Panc1 (cell line): ENCODE results near the gene GPX1. TPM values are rescaled to one million over a fixed set of nuclear protein-coding genes. Genes with fewer than 3 reads are reported as not detected.

Source experiments
- ATAC-seq: fragments of 200-7000 bp; cut with Tn5 transposase; 2 replicates; pipeline ENCODE4 v1.9.1; 2020; ENCODE audit warnings: mild to moderate bottlenecking, moderate library complexity
- BruUV-seq: library from RNA; stranded (reverse); fragments of 400-500 nt; replicated peaks from 2 replicates; lab custom pipeline; 2021; lab: Mats Ljungman, UMichigan
- CTCF ChIA-PET: fragments of 300-600 bp; sonication (Branson Sonifier 250); formaldehyde crosslinking; loops from one replicate; lab custom pipeline; 2022; ENCODE audit warnings: antibody characterized with exemption; lab: Charles Lee
- POLR2A ChIA-PET: fragments of 300-600 bp; sonication (Branson Sonifier 250); formaldehyde crosslinking; loops from one replicate; lab custom pipeline; 2022; ENCODE audit warnings: antibody characterized with exemption; lab: Charles Lee
- DNase-seq: peaks from one replicate; pipeline ENCODE4 v3.0.0-alpha.2; 2010; ENCODE audit warnings: low read depth, low spot score
- H3K27ac ChIP-seq: 2 replicates; pipeline ENCODE4 v1.5.1; 2011; ENCODE audit warnings: mild to moderate bottlenecking, low read length, inconsistent platforms
- H3K27me3 ChIP-seq: fragments of 200-500 bp; sonication (Bioruptor generic); 2 replicates; pipeline ENCODE4 v1.6.0; 2014; ENCODE audit warnings: low read length, inconsistent platforms; ENCODE audit not compliant: control insufficient read depth, insufficient read depth
- H3K36me3 ChIP-seq: fragments of 200-500 bp; sonication (Bioruptor generic); 2 replicates; pipeline ENCODE4 v1.5.1; 2014; ENCODE audit warnings: inconsistent platforms, mild to moderate bottlenecking, low read length, moderate library complexity; ENCODE audit not compliant: control insufficient read depth, insufficient read depth
- H3K4me1 ChIP-seq: 2 replicates; pipeline ENCODE4 v1.5.1; 2011; ENCODE audit warnings: inconsistent platforms, mild to moderate bottlenecking, low read length, moderate library complexity; ENCODE audit not compliant: control insufficient read depth, insufficient read depth
- H3K4me3 ChIP-seq, 2 experiments: 2 replicates each; pipeline ENCODE4 v1.5.1; 2011 to 2012; ENCODE audit warnings: low read depth in 2 of 2, low read length in 2 of 2, mild to moderate bottlenecking in 2 of 2, inconsistent platforms in 1 of 2, moderate library complexity in 1 of 2
- H3K9me3 ChIP-seq: fragments of 200-500 bp; sonication (Bioruptor generic); 2 replicates; pipeline ENCODE4 v1.5.1; 2014; ENCODE audit warnings: low read depth, mild to moderate bottlenecking, inconsistent platforms, low read length, moderate library complexity; ENCODE audit not compliant: control insufficient read depth, insufficient read depth
- POLR2AphosphoS5 ChIP-seq: IDR thresholded peaks from 2 replicates; pipeline ENCODE4 v1.6.1; 2012; ENCODE audit warnings: mild to moderate bottlenecking, low read depth, low read length, moderate library complexity
- SIN3A ChIP-seq: IDR thresholded peaks from 2 replicates; pipeline ENCODE4 v1.6.1; 2012; ENCODE audit warnings: low read depth, mild to moderate bottlenecking, low read length, moderate library complexity, borderline replicate concordance; ENCODE audit not compliant: insufficient read depth
- TCF7L2 ChIP-seq: IDR thresholded peaks from 2 replicates; pipeline ENCODE4 v1.6.1; 2011; ENCODE audit warnings: mild to moderate bottlenecking, low read depth, low read length, inconsistent platforms
- in situ Hi-C: cut with HindIII; loops from 2 replicates; pipeline ENCODE4 v1.10.0; 2016; ENCODE audit warnings: low sequenced_read_pairs, low pct_unique_long_range_greater_than_20kb
- intact Hi-C: fragments of 100-400 bp; cut with micrococcal nuclease; formaldehyde crosslinking; loops from one replicate; pipeline ENCODE4 v1.10.0; 2022; ENCODE audit not compliant: unreplicated experiment
- total RNA-seq: library from RNA; stranded (reverse); gene quantifications from one replicate; pipeline ENCODE4 v1.2.1, GENCODE V29; 2021; ENCODE audit not compliant: unreplicated experiment
- TF ChIP-seq, protein P1 (sequence below): fragments of 450-650 bp; IDR thresholded peaks from 2 replicates; pipeline ENCODE4 v1.5.1; 2017; ENCODE audit warnings: mild to moderate bottlenecking
- TF ChIP-seq, protein P2 (sequence below), 2 experiments: IDR thresholded peaks; 2 replicates each; pipeline ENCODE4 v1.6.1; 2011 to 2012; ENCODE audit warnings: low read depth in 2 of 2, control low read depth in 1 of 2, low read length in 1 of 2, mild to moderate bottlenecking in 1 of 2, moderate library complexity in 1 of 2; ENCODE audit not compliant: insufficient read depth in 1 of 2

Gene GPX1
- total RNA-seq, 1 experiment from 2014 or later, result 102 TPM

DNA sequence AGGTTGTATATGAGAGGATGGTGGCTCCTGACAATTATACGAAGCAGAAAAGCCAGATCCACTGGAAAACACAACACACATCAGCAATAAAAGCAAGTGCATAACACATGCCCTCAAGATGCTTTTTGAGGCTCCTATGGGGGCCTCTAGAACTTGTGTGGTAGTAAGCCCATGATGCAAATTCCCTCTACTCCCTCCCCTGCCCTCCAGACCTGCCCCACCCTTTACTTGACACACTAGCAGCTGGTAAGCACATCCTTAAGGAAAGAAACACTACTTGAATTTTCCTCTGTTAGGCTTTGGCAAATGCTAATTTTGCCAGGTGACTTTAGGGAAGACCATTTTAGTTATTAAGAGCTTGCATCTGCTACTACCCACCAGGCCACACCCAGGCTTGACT, 47.5 kb downstream of the GPX1 start:
- DNase-seq, result no peak

More for the DNA sequence above, 47.5 kb downstream of the GPX1 start:
- no peak for ATAC-seq
- intact Hi-C loops (no loop called here), in situ Hi-C loops (no loop called here)
- POLR2A ChIA-PET, result no interaction called here
- Histone ChIP-seq H3K36me3 (no peaks in the 10 kb centered on the region; the same call in 1 of the 2 replicates), H3K27ac (no peak overlapping the region), H3K9me3 (no peaks in the 10 kb centered on the region), H3K4me3 (no peak overlapping the region), H3K27me3 (no peaks in the 10 kb centered on the region), H3K4me1 (no peaks in the 10 kb centered on the region)
- BruUV-seq, result no TSS peak
- CTCF ChIA-PET, result no interaction called here
- TF ChIP-seq SIN3A (no peak), POLR2AphosphoS5 (no peak), TCF7L2 (no peak)
- TF ChIP-seq, protein P1, sequence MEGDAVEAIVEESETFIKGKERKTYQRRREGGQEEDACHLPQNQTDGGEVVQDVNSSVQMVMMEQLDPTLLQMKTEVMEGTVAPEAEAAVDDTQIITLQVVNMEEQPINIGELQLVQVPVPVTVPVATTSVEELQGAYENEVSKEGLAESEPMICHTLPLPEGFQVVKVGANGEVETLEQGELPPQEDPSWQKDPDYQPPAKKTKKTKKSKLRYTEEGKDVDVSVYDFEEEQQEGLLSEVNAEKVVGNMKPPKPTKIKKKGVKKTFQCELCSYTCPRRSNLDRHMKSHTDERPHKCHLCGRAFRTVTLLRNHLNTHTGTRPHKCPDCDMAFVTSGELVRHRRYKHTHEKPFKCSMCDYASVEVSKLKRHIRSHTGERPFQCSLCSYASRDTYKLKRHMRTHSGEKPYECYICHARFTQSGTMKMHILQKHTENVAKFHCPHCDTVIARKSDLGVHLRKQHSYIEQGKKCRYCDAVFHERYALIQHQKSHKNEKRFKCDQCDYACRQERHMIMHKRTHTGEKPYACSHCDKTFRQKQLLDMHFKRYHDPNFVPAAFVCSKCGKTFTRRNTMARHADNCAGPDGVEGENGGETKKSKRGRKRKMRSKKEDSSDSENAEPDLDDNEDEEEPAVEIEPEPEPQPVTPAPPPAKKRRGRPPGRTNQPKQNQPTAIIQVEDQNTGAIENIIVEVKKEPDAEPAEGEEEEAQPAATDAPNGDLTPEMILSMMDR, result no peak
- TF ChIP-seq, protein P2, sequence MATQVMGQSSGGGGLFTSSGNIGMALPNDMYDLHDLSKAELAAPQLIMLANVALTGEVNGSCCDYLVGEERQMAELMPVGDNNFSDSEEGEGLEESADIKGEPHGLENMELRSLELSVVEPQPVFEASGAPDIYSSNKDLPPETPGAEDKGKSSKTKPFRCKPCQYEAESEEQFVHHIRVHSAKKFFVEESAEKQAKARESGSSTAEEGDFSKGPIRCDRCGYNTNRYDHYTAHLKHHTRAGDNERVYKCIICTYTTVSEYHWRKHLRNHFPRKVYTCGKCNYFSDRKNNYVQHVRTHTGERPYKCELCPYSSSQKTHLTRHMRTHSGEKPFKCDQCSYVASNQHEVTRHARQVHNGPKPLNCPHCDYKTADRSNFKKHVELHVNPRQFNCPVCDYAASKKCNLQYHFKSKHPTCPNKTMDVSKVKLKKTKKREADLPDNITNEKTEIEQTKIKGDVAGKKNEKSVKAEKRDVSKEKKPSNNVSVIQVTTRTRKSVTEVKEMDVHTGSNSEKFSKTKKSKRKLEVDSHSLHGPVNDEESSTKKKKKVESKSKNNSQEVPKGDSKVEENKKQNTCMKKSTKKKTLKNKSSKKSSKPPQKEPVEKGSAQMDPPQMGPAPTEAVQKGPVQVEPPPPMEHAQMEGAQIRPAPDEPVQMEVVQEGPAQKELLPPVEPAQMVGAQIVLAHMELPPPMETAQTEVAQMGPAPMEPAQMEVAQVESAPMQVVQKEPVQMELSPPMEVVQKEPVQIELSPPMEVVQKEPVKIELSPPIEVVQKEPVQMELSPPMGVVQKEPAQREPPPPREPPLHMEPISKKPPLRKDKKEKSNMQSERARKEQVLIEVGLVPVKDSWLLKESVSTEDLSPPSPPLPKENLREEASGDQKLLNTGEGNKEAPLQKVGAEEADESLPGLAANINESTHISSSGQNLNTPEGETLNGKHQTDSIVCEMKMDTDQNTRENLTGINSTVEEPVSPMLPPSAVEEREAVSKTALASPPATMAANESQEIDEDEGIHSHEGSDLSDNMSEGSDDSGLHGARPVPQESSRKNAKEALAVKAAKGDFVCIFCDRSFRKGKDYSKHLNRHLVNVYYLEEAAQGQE (IDR thresholded peaks at IDR 0.05; ENCODE audit: insufficient read depth in 1 of 2, low read depth in 2 of 2, low read length in 1 of 2), result no peak

Other genes starting within 250 kb of the GPX1 start
- gene USP19, start 237.5 kb downstream of the GPX1 start, total RNA-seq, result 60.6 TPM
- 189 TPM for gene LAMB2, start 225.3 kb downstream of the GPX1 start, total RNA-seq
- 14.1 TPM for gene CCDC71, start 192.0 kb downstream of the GPX1 start, total RNA-seq
- 6.8 TPM for gene KLHDC8B, start 186.8 kb downstream of the GPX1 start, total RNA-seq
- gene C3orf62, start 81.1 kb downstream of the GPX1 start, total RNA-seq, result 2.3 TPM
- 39.9 TPM for gene USP4, start 18.3 kb downstream of the GPX1 start, total RNA-seq
- gene RHOA, start 53.6 kb upstream of the GPX1 start, total RNA-seq, result 296 TPM
- gene TCTA, start 54.1 kb upstream of the GPX1 start, total RNA-seq, result 17.6 TPM
- 1.1 TPM for gene AMT, start 64.1 kb upstream of the GPX1 start, total RNA-seq
- 9.2 TPM for gene NICN1, start 71.0 kb upstream of the GPX1 start, total RNA-seq
- gene DAG1, start 111.9 kb upstream of the GPX1 start, total RNA-seq, result 160 TPM
- gene BSN, start 196.1 kb upstream of the GPX1 start, total RNA-seq, result 0.87 TPM